Measurements from ENCODE around the gene C1orf232. TPM values are rescaled to one million over a fixed set of nuclear protein-coding genes. Genes with fewer than 3 reads are reported as not detected.

The C1orf232 gene
- total RNA-seq, 2 experiments from 2014 or later, result not detected

DNA sequence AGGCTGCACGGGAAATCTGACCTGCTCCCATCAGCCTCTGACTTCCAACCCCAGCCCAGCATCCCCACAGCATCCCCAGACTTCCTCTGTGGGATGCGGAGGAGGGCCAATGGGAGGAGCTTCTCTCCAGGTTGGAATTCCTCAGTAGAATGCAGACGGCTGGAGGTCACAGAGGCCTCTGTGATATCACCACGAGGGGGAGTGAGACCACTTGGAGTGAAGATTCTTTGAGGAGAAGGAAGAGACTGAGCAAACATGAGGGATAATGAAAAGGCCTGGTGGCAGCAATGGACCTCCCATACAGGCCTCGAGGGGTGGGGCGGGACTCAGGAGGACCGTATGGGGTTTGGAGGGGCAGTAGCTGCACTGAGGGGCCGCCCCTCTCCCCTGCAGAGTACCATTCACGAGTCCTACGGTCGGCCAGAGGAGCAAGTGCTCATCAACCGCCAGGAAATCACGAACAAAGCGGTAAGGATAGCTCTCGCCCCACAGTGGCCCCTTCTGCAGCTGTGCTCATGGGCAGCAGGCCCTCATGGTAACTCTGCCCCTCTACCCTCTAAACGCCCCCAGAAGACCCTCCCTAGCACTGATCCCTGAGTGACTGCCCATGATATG is 21.7 kb upstream of the C1orf232 start, which contains the start of gene CATSPER4:
Gene CATSPER4 (plus strand): TSS at position 230 of the 615 bp plus-strand sequence. CDS start 26 bp downstream, at position 256.
- ChIA-PET POLR2A (no interaction called here), CTCF (interaction anchor here (0.6 to 2.8 kb wide), 5 partner anchors 11 to 863 kb away, joined by 3 to 9 read pairs (median 5); partner anchors contain the start of genes CEP85 and ZNF593)
- H3K4me3 Mint-ChIP-seq, result no peak within 1 kb of the TSS
- H3K4me1 Mint-ChIP-seq, result peaks cover 28% of the 10 kb centered on the region
- no peak for DNase-seq
- peaks cover 2% of the 10 kb centered on the region for H3K27me3 Mint-ChIP-seq
- H3K9me3 Mint-ChIP-seq, result no peaks in the 10 kb centered on the region
- H3K36me3 Mint-ChIP-seq (ENCODE audit: low read depth), result peaks cover 2% of the 10 kb centered on the region
- peak within 1 kb of the TSS; percentile 82 for H3K27ac Mint-ChIP-seq

DNA sequence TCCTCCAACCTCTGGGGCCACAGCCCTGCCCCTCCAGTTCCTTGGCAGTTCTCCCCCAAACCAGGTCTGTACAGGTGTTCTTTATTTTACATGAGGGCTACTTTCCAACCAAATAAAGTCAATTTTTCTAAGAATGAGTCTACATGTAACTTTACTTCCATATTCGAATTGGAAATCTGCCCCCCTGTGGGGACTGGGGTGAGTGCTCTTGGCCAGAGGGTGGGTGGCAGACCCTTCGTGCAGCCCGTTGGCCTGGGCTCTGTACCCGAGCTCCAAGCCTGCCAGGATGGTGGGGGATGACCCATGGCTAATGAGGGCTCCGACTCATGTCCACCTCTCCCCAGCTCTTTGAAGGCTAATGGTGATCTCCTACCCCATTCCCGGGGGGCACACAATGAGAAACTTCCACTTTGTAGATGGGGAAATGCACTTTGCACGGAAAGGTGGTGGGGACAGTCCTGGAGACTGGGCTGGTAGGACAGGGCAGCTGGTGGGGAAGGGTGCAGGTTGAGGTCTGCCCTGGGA is 21.1 kb upstream of the C1orf232 start:
- POLR2A ChIA-PET, result no interaction called here
- DNase-seq, result no peak
- CTCF ChIA-PET, result interaction anchor here (0.5 to 2.8 kb wide), 7 partner anchors 9 to 864 kb away, joined by 3 to 9 read pairs (median 4); partner anchors contain the start of genes CEP85 and ZNF593
- Mint-ChIP-seq H3K27me3 (no peaks in the 10 kb centered on the region), H3K9me3 (no peaks in the 10 kb centered on the region), H3K36me3 (ENCODE audit: low read depth) (peaks cover 2% of the 10 kb centered on the region), H3K4me3 (no peak overlapping the region), H3K27ac (no peak overlapping the region), H3K4me1 (peaks cover 28% of the 10 kb centered on the region)

- no peak overlapping the region for H3K27ac Mint-ChIP-seq
- ChIA-PET POLR2A (no interaction called here), CTCF (interaction anchor here (0.5 to 2.8 kb wide), 6 partner anchors 9 to 233 kb away, joined by 3 to 9 read pairs (median 4); partner anchors contain the start of genes CEP85 and ZNF593)
- no peak for DNase-seq
- H3K36me3 Mint-ChIP-seq (ENCODE audit: low read depth), result peaks cover 2% of the 10 kb centered on the region
- H3K4me3 Mint-ChIP-seq, result no peak overlapping the region
- no peaks in the 10 kb centered on the region for H3K9me3 Mint-ChIP-seq
- H3K27me3 Mint-ChIP-seq, result no peaks in the 10 kb centered on the region
- peaks cover 27% of the 10 kb centered on the region for H3K4me1 Mint-ChIP-seq
Observed at GRCh38 chr1:26189331-26189730, 20.6 kb upstream of the C1orf232 start.

- DNase-seq, result no peak
- Mint-ChIP-seq H3K4me3 (no peak overlapping the region), H3K27me3 (no peaks in the 10 kb centered on the region), H3K9me3 (no peaks in the 10 kb centered on the region), H3K4me1 (peaks cover 21% of the 10 kb centered on the region), H3K36me3 (ENCODE audit: low read depth) (peaks cover 2% of the 10 kb centered on the region), H3K27ac (no peak overlapping the region)
- ChIA-PET POLR2A (no interaction called here), CTCF (interaction anchor here (0.6 to 2.8 kb wide), 6 partner anchors 8 to 1492 kb away, joined by 3 to 9 read pairs (median 4); partner anchors contain the start of genes CEP85 and ZNF593)
Observed at GRCh38 chr1:26188477-26188876, 19.7 kb upstream of the C1orf232 start.

DNA sequence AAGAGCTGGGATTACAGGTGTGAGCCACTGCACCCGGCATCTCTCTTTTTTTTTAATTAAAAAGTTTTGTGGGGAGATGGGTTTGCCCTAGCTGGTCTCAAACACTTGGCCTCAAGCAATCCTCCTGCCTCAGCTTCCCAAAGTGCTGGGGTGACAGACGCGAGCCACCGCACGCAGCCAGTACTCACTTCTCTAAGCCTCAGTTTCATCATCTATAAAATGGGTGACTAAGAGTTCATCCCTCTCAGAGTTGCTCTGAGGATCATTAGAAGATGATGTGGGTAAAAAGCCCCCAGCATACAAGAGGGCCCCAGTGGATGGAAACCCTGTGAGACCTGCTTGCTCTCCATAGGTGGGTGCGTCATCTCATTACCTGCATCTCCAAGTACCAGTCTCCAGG is 19.1 kb upstream of the C1orf232 start:
- Mint-ChIP-seq H3K36me3 (ENCODE audit: low read depth) (peaks cover 2% of the 10 kb centered on the region), H3K27me3 (no peaks in the 10 kb centered on the region), H3K9me3 (no peaks in the 10 kb centered on the region), H3K4me3 (no peak overlapping the region), H3K4me1 (peaks cover 16% of the 10 kb centered on the region), H3K27ac (no peak overlapping the region)
- no peak for DNase-seq
- CTCF ChIA-PET, result interaction anchor here (0.9 to 3.0 kb wide), 6 partner anchors 10 to 46 kb away, joined by 3 to 12 read pairs (median 4); partner anchors contain the start of genes CEP85, CNKSR1 and ZNF593
- POLR2A ChIA-PET, result no interaction called here

DNA sequence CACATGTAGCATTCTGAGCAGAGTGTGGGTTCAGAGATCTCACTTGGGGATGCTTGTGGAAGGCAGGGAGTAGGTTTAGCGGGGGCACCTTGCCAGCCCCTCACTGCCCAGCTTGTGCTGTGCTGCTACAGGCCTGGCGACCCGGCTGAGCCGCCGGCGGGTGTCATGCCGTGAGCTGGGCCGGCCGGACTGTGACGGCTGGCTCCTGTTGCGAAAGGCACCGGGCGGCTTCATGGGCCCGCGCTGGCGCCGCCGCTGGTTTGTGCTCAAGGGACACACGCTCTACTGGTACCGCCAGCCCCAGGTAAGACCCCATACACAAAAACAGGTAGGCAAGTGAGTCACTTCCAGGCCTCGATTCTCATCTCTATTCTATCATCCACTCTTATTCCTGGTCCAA is 16.1 kb upstream of the C1orf232 start:
- no peak for DNase-seq
- H3K4me1 Mint-ChIP-seq, result peaks cover 3% of the 10 kb centered on the region
- no peaks in the 10 kb centered on the region for H3K36me3 Mint-ChIP-seq (ENCODE audit: low read depth)
- no peaks in the 10 kb centered on the region for H3K27me3 Mint-ChIP-seq
- no peaks in the 10 kb centered on the region for H3K9me3 Mint-ChIP-seq
- ChIA-PET CTCF (interaction anchor here (1.2 to 1.5 kb wide), 2 partner anchors 15 to 50 kb away, joined by 4 to 6 read pairs; partner anchors contain the start of genes CEP85 and ZNF593), POLR2A (no interaction called here)
- H3K4me3 Mint-ChIP-seq, result no peak overlapping the region
- H3K27ac Mint-ChIP-seq, result no peak overlapping the region

DNA sequence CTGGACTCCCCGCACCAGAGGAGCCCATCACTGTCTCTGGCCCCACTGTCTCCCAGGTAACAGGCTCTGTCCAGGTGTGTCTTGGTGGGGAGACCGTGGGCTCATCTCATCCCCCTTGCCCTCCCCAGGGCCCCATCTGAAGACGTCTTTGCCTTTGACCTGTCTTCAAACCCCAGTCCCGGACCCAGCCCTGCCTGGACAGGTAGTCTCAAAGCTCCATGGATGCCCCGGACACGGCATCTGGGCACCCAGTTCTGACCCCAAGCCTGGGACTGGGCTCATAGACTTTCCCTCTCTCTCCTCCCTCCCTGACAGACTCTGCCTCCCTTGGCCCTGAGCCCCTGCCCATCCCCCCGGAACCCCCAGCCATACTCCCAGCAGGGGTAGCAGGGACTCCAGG is 15.3 kb upstream of the C1orf232 start:
- Mint-ChIP-seq H3K36me3 (ENCODE audit: low read depth) (no peaks in the 10 kb centered on the region), H3K27me3 (no peaks in the 10 kb centered on the region), H3K27ac (no peak overlapping the region), H3K9me3 (no peaks in the 10 kb centered on the region), H3K4me3 (no peak overlapping the region), H3K4me1 (no peaks in the 10 kb centered on the region)
- DNase-seq, result no peak
- ChIA-PET CTCF (interaction anchor here (1.2 to 1.7 kb wide), 3 partner anchors 14 to 51 kb away, joined by 4 to 6 read pairs (median 5); partner anchors contain the start of genes CEP85 and ZNF593), POLR2A (no interaction called here)

- DNase-seq, result no peak
- CTCF ChIA-PET, result interaction anchor here (1.3 to 1.7 kb wide), 2 partner anchors 13 to 29 kb away, joined by 3 to 5 read pairs; partner anchors contain the start of gene ZNF593
- peaks cover under 1% of the 10 kb centered on the region for H3K4me1 Mint-ChIP-seq
- no peaks in the 10 kb centered on the region for H3K9me3 Mint-ChIP-seq
- POLR2A ChIA-PET, result no interaction called here
- no peak overlapping the region for H3K27ac Mint-ChIP-seq
- no peaks in the 10 kb centered on the region for H3K36me3 Mint-ChIP-seq (ENCODE audit: low read depth)
- H3K4me3 Mint-ChIP-seq, result no peak overlapping the region
- no peaks in the 10 kb centered on the region for H3K27me3 Mint-ChIP-seq
Observed at GRCh38 chr1:26182383-26182696, 13.6 kb upstream of the C1orf232 start.

- CTCF ChIA-PET, result interaction anchor here (0.6 to 1.8 kb wide), 4 partner anchors 10 to 79 kb away, joined by 3 to 12 read pairs (median 5); partner anchors contain the start of genes ZNF593 and ZNF593OS
- H3K27me3 Mint-ChIP-seq, result no peaks in the 10 kb centered on the region
- H3K27ac Mint-ChIP-seq, result no peak overlapping the region
- H3K4me3 Mint-ChIP-seq, result no peak overlapping the region
- no peaks in the 10 kb centered on the region for H3K9me3 Mint-ChIP-seq
- H3K4me1 Mint-ChIP-seq, result peaks cover 4% of the 10 kb centered on the region
- DNase-seq, result no peak
- H3K36me3 Mint-ChIP-seq (ENCODE audit: low read depth), result no peaks in the 10 kb centered on the region
- POLR2A ChIA-PET, result no interaction called here
Observed at GRCh38 chr1:26181586-26182382, 13.0 kb upstream of the C1orf232 start.

- POLR2A ChIA-PET, result no interaction called here
- Mint-ChIP-seq H3K27ac (no peak overlapping the region), H3K4me1 (peaks cover 4% of the 10 kb centered on the region), H3K27me3 (no peaks in the 10 kb centered on the region), H3K9me3 (no peaks in the 10 kb centered on the region), H3K4me3 (no peak overlapping the region), H3K36me3 (ENCODE audit: low read depth) (no peaks in the 10 kb centered on the region)
- no peak for DNase-seq
- CTCF ChIA-PET, result interaction anchor here (1.1 to 1.8 kb wide), 4 partner anchors 9 to 104 kb away, joined by 3 to 12 read pairs (median 4); partner anchors contain the start of genes CEP85 and ZNF593
Observed at GRCh38 chr1:26180010-26180506, 11.3 kb upstream of the C1orf232 start.

DNA sequence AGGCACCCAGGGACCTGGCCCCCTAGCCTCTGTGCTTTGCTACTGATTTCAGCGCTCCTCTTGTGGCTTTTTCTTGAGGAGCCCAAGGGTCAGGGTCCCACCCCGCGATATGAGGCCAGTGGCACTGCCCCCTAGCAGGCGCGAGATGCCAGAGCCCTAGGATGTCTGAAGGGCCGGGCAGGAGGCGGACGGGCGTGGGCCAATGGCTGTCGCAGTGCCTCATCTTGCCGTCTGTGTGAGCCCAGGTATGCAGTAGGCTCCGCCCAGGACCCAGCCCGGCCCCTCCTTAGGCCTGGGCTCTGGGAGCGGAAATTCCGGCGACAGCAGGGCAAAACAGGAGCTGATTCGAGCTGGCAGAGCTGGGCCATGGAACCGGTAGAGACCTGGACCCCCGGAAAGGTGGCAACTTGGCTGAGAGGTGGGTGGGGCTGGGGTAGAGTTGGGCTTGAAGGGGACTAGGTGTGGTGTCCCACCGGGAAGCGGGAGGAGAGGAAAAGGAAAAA is 8.5 kb upstream of the C1orf232 start, which contains the start of gene CNKSR1:
Gene CNKSR1 (plus strand): TSS at position 310 of the 503 bp plus-strand sequence. CDS start 57 bp downstream, at position 367.
- peaks cover 4% of the 10 kb centered on the region for H3K4me1 Mint-ChIP-seq
- POLR2A ChIA-PET, result no interaction called here
- H3K36me3 Mint-ChIP-seq (ENCODE audit: low read depth), result no peaks in the 10 kb centered on the region
- peak within 1 kb of the TSS; percentile 33 for H3K27ac Mint-ChIP-seq
- no peaks in the 10 kb centered on the region for H3K9me3 Mint-ChIP-seq
- CTCF ChIA-PET, result interaction anchor here (1.0 to 1.4 kb wide), 4 partner anchors 10 to 32 kb away, joined by 3 to 4 read pairs (median 3); no protein-coding TSS in a partner anchor
- DNase-seq, result no peak
- H3K27me3 Mint-ChIP-seq, result no peaks in the 10 kb centered on the region
- peak within 1 kb of the TSS; percentile 75 for H3K4me3 Mint-ChIP-seq

DNA sequence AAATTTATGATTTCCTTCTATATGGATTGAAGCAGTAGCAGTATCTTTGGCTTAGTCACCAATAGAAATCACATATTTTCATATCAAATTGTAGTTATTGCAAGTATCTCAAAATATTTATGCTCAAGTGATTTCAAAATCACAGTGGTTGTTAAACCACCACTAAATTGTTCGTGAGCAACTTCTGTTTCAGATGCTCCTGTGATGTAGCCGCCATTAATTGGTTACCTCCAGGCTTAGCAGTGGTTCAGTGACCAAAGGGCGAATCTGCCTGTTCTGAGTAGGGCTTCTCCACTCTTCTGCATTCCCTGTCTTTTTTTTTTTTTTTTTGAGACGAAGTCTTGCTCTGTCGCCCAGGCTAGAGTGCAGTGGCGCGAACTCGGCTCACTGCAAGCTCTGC is 6.6 kb upstream of the C1orf232 start:
- Mint-ChIP-seq H3K9me3 (no peaks in the 10 kb centered on the region), H3K27me3 (no peaks in the 10 kb centered on the region), H3K4me3 (no peak overlapping the region), H3K36me3 (ENCODE audit: low read depth) (peaks cover 2% of the 10 kb centered on the region), H3K4me1 (peaks cover 16% of the 10 kb centered on the region), H3K27ac (no peak overlapping the region)
- ChIA-PET POLR2A (no interaction called here), CTCF (interaction anchor here (1.0 to 1.3 kb wide), 3 partner anchors 59 to 109 kb away, joined by 3 to 4 read pairs (median 3); partner anchors contain the start of gene CEP85)
- DNase-seq, result no peak
